NK-92 treated with Interleukin-12 subunit alpha and Interleukin-12 subunit beta, amount 100 ng/mL, for 24 hours (cell line): Measurements from ENCODE around the gene MST1.
A peak's percentile ranks its signal among the peaks of the same experiment; 100 is the strongest.

Source experiments
- DNase-seq: peaks from one replicate; lab custom pipeline; 2025; lab: John Stamatoyannopoulos, UW

Gene MST1

GRCh38 chr3:49674497-49674983 lies 14.7 kb downstream of the MST1 start:
- no peak for DNase-seq

GRCh38 chr3:49673715-49674496 lies 15.4 kb downstream of the MST1 start, which contains the start of gene APEH:
Gene APEH (plus strand): TSS chr3:49674351. CDS start chr3:49674402, 51 bp downstream.
- no peak for DNase-seq

- no peak for DNase-seq
Measured at GRCh38 chr3:49673121-49673714, 16.1 kb downstream of the MST1 start.

- no peak for DNase-seq
Measured at GRCh38 chr3:49671291-49672288, 17.7 kb downstream of the MST1 start.

GRCh38 chr3:49670940-49671290 lies 18.4 kb downstream of the MST1 start:
- DNase-seq: no peak

- DNase-seq: no peak
Measured at GRCh38 chr3:49669352-49669751, 19.9 kb downstream of the MST1 start.

GRCh38 chr3:49668861-49669260 lies 20.4 kb downstream of the MST1 start:
- no peak for DNase-seq

- DNase-seq: no peak
Measured at GRCh38 chr3:49668414-49668797, 20.9 kb downstream of the MST1 start.

GRCh38 chr3:49667701-49668413 lies 21.4 kb downstream of the MST1 start:
- DNase-seq: no peak

- no peak for DNase-seq
Measured at GRCh38 chr3:49666592-49666991, 22.7 kb downstream of the MST1 start.

- DNase-seq: no peak
Measured at GRCh38 chr3:49665822-49666519, 23.3 kb downstream of the MST1 start.

GRCh38 chr3:49664300-49664699 lies 25.0 kb downstream of the MST1 start:
- no peak for DNase-seq

GRCh38 chr3:49663831-49664230 lies 25.4 kb downstream of the MST1 start:
- DNase-seq: no peak

- DNase-seq: no peak
Measured at GRCh38 chr3:49662720-49663413, 26.4 kb downstream of the MST1 start.

- DNase-seq: no peak
Measured at GRCh38 chr3:49662021-49662420, 27.3 kb downstream of the MST1 start.

GRCh38 chr3:49661281-49661680 lies 28.0 kb downstream of the MST1 start:
- no peak for DNase-seq

GRCh38 chr3:49659756-49660155 lies 29.5 kb downstream of the MST1 start:
- peak; percentile 5 for DNase-seq

GRCh38 chr3:49658711-49659110 lies 30.6 kb downstream of the MST1 start:
- DNase-seq: no peak

- DNase-seq: no peak
Measured at GRCh38 chr3:49657208-49657915, 31.9 kb downstream of the MST1 start.
